H9 (cell line): ENCODE results near the gene DSCAM. TPM values are rescaled to one million over a fixed set of nuclear protein-coding genes. Genes with fewer than 3 reads are reported as not detected.

Source experiments
- DNase-seq: peaks from one replicate; pipeline ENCODE4 v3.0.0-alpha.2; 2017
- H2AFZ ChIP-seq: one replicate; pipeline ENCODE4 v1.6.1; 2013; ENCODE audit warnings: mild to moderate bottlenecking, low read length, control low read depth, moderate library complexity
- H2AK5ac ChIP-seq: 2 replicates; pipeline ENCODE4 v1.6.1; 2013; ENCODE audit warnings: low read length, control low read depth, mixed read lengths; ENCODE audit not compliant: insufficient read length
- H2BK120ac ChIP-seq: one replicate; pipeline ENCODE4 v1.6.1; 2013; ENCODE audit warnings: low read depth, mild to moderate bottlenecking, low read length, control low read depth, inconsistent platforms; ENCODE audit not compliant: poor library complexity, severe bottlenecking
- H2BK12ac ChIP-seq: 2 replicates; pipeline ENCODE4 v1.6.1; 2013; ENCODE audit warnings: low read length, control low read depth, mixed read lengths, low read depth; ENCODE audit not compliant: insufficient read length
- H2BK15ac ChIP-seq: 2 replicates; pipeline ENCODE4 v1.6.1; 2013; ENCODE audit warnings: low read depth, low read length, control low read depth
- H2BK20ac ChIP-seq: one replicate; pipeline ENCODE4 v1.6.1; 2013; ENCODE audit warnings: low read depth, mild to moderate bottlenecking, low read length, control low read depth, inconsistent platforms; ENCODE audit not compliant: poor library complexity, severe bottlenecking
- H2BK5ac ChIP-seq: 2 replicates; pipeline ENCODE4 v1.6.1; 2013; ENCODE audit warnings: low read length, control low read depth, mixed read lengths; ENCODE audit not compliant: insufficient read length
- H3K14ac ChIP-seq: 2 replicates; pipeline ENCODE4 v1.6.1; 2013; ENCODE audit warnings: low read length, control low read depth; ENCODE audit not compliant: insufficient read depth
- H3K18ac ChIP-seq: 2 replicates; pipeline ENCODE4 v1.6.1; 2013; ENCODE audit warnings: low read depth, mild to moderate bottlenecking, mixed read lengths, low read length, control low read depth; ENCODE audit not compliant: insufficient read length
- H3K23ac ChIP-seq: 2 replicates; pipeline ENCODE4 v1.6.1; 2013; ENCODE audit warnings: low read length, control low read depth, mixed read lengths, low read depth; ENCODE audit not compliant: insufficient read length
- H3K23me2 ChIP-seq: 2 replicates; pipeline ENCODE4 v1.6.1; 2013; ENCODE audit warnings: low read depth, mild to moderate bottlenecking, mixed read lengths, low read length, control low read depth; ENCODE audit not compliant: insufficient read length, poor library complexity, severe bottlenecking
- H3K27ac ChIP-seq: 2 replicates; pipeline ENCODE4 v1.5.1; 2013; ENCODE audit warnings: low read length, control low read depth, mixed read lengths, low read depth; ENCODE audit not compliant: insufficient read length
- H3K27me3 ChIP-seq: 2 replicates; pipeline ENCODE4 v1.6.1; 2013; ENCODE audit warnings: low read length, control low read depth, inconsistent platforms; ENCODE audit not compliant: insufficient read depth
- H3K4ac ChIP-seq: 2 replicates; pipeline ENCODE4 v1.6.1; 2013; ENCODE audit warnings: low read depth, mild to moderate bottlenecking, control low read depth, inconsistent platforms, low read length, moderate library complexity
- H3K4me1 ChIP-seq: 2 replicates; pipeline ENCODE4 v1.6.1; 2013; ENCODE audit warnings: low read length, control low read depth, inconsistent platforms; ENCODE audit not compliant: insufficient read depth
- H3K4me2 ChIP-seq: 2 replicates; pipeline ENCODE4 v1.6.1; 2013; ENCODE audit warnings: low read length, control low read depth, mixed read lengths; ENCODE audit not compliant: insufficient read length, insufficient read depth
- H3K56ac ChIP-seq: 2 replicates; pipeline ENCODE4 v1.6.1; 2013; ENCODE audit warnings: low read depth, mild to moderate bottlenecking, mixed read lengths, low read length, control low read depth; ENCODE audit not compliant: insufficient read length
- H3K79me1 ChIP-seq: 2 replicates; pipeline ENCODE4 v1.6.1; 2013; ENCODE audit warnings: low read depth, mild to moderate bottlenecking, moderate library complexity, low read length, control low read depth, inconsistent platforms; ENCODE audit not compliant: insufficient read depth, poor library complexity, severe bottlenecking
- H3K79me2 ChIP-seq: 2 replicates; pipeline ENCODE4 v1.6.1; 2013; ENCODE audit warnings: low read length, control low read depth, inconsistent platforms; ENCODE audit not compliant: insufficient read depth
- H3K9ac ChIP-seq: 2 replicates; pipeline ENCODE4 v1.6.1; 2013; ENCODE audit warnings: low read length, control low read depth, mixed read lengths; ENCODE audit not compliant: insufficient read length; ENCODE audit errors: extremely low read depth
- H3K9me3 ChIP-seq: one replicate; pipeline ENCODE4 v1.6.1; 2013; ENCODE audit warnings: low read depth, low read length, inconsistent platforms; ENCODE audit not compliant: control insufficient read depth
- H3T11ph ChIP-seq: one replicate; pipeline ENCODE4 v1.6.1; 2013; ENCODE audit warnings: mild to moderate bottlenecking, low read length, control low read depth, inconsistent platforms
- H4K20me1 ChIP-seq: one replicate; pipeline ENCODE4 v1.6.1; 2013; ENCODE audit not compliant: control insufficient read depth, insufficient read length, insufficient read depth
- H4K5ac ChIP-seq: 2 replicates; pipeline ENCODE4 v1.6.1; 2013; ENCODE audit warnings: low read depth, mild to moderate bottlenecking, mixed read lengths, low read length, control low read depth; ENCODE audit not compliant: insufficient read length
- H4K8ac ChIP-seq: replicated peaks from 2 replicates; pipeline ENCODE4 v1.6.1; 2013; ENCODE audit warnings: low read length, control low read depth, mixed read lengths, low read depth; ENCODE audit not compliant: insufficient read length
- H4K91ac ChIP-seq: 2 replicates; pipeline ENCODE4 v1.6.1; 2013; ENCODE audit warnings: low read depth, mild to moderate bottlenecking, moderate library complexity, mixed read lengths, low read length, control low read depth; ENCODE audit not compliant: insufficient read length
- H3K27ac Mint-ChIP-seq, 3 experiments: 2 replicates in 2 of 3; 3 replicates in 1 of 3; pipeline ENCODE4 v1.8.0; 2020 to 2021; ENCODE audit warnings: mixed read lengths in 3 of 3, mild to moderate bottlenecking in 1 of 3, moderate library complexity in 1 of 3
- H3K27me3 Mint-ChIP-seq: 2 replicates; pipeline ENCODE4 v1.8.0; 2021; ENCODE audit warnings: low read depth, mild to moderate bottlenecking, moderate library complexity, mixed read lengths
- H3K36me3 Mint-ChIP-seq, 3 experiments: 2 replicates in 2 of 3; 3 replicates in 1 of 3; pipeline ENCODE4 v1.8.0; 2020 to 2021; ENCODE audit warnings: low read depth in 3 of 3, mixed read lengths in 3 of 3; ENCODE audit not compliant: insufficient read depth in 1 of 3
- H3K4me1 Mint-ChIP-seq, 2 experiments: 2 replicates each; pipeline ENCODE4 v1.8.0; 2020; ENCODE audit warnings: mixed read lengths in 2 of 2
- H3K4me3 Mint-ChIP-seq, 2 experiments: 2 replicates in 1 of 2; 3 replicates in 1 of 2; pipeline ENCODE4 v1.8.0; 2020 to 2021; ENCODE audit warnings: mild to moderate bottlenecking in 2 of 2, mixed read lengths in 2 of 2, moderate library complexity in 1 of 2
- H3K9me3 Mint-ChIP-seq, 2 experiments: 2 replicates in 1 of 2; 3 replicates in 1 of 2; pipeline ENCODE4 v1.8.0; 2020; ENCODE audit warnings: mild to moderate bottlenecking in 2 of 2, mixed read lengths in 2 of 2, moderate library complexity in 1 of 2
- WGBS: extraction: QIAGEN DNeasy Blood & Tissue Kit; methylation state at CpG from one replicate; pipeline ENCODE4 v1.1.7; 2013; ENCODE audit warnings: missing lambda C conversion rate, low lambda C conversion rate, mixed read lengths; ENCODE audit not compliant: insufficient read length; ENCODE audit errors: extremely low coverage; 5-methylcytosine and 5-hydroxymethylcytosine counted together
- total RNA-seq: library from RNA; stranded (reverse); gene quantifications from 2 replicates; pipeline ENCODE4 v1.2.1, GENCODE V29; 2021
- TF ChIP-seq, protein P1 (sequence below): fragments of 200-600 bp; sonication (generic); conservative IDR thresholded peaks from 3 replicates; pipeline ENCODE4 v1.8.0; 2021; ENCODE audit warnings: antibody characterized with exemption, mild to moderate bottlenecking

DSCAM gene
- total RNA-seq, 1 experiment from 2014 or later = 0.17 TPM

DNA sequence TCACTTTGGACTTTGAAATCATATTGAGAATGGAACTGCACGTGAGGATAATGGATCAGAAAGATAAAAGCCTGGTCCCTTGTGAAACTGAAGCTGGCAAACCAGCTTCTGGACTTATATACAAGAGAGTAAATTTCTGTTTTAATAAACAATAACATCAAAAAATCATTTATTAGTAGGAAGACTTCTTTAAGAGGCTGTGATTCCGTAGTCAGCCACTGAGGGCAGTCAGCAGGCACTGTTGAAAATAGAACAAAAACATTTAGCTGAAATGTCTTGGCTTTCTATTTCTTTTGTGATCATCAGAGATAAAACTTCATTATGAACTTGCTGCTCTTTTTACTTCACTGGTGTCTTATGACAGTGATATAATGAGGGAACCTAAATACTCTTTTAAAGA, 490.3 kb downstream of the DSCAM start:
- no peak overlapping the region for H2BK20ac ChIP-seq
- no peak overlapping the region for H2BK5ac ChIP-seq
- H3K23ac ChIP-seq = no peak overlapping the region
- H2AFZ ChIP-seq = no peak overlapping the region
- H4K8ac ChIP-seq = no peak overlapping the region
- Mint-ChIP-seq H3K4me3 (no peak overlapping the region), H3K36me3 (no peaks in the 10 kb centered on the region), H3K27me3 (no peaks in the 10 kb centered on the region), H3K4me1 (no peaks in the 10 kb centered on the region), H3K9me3 (no peaks in the 10 kb centered on the region), H3K27ac (no peak overlapping the region)
- no CpG with 5 or more reads among the region's 2 CpGs for WGBS
- H3K9ac ChIP-seq = no peak overlapping the region
- H4K5ac ChIP-seq = no peak overlapping the region
- no peak overlapping the region for H2BK12ac ChIP-seq
- no peak overlapping the region for H3K18ac ChIP-seq
- H3K56ac ChIP-seq = no peak overlapping the region
- no peaks in the 10 kb centered on the region for H3K9me3 ChIP-seq
- no peaks in the 10 kb centered on the region for H3K79me2 ChIP-seq
- no peaks in the 10 kb centered on the region for H3K4me1 ChIP-seq
- no peak overlapping the region for H2BK15ac ChIP-seq
- H3K27ac ChIP-seq = no peak overlapping the region
- no peak overlapping the region for H3K14ac ChIP-seq
- DNase-seq = no peak
- H3K4ac ChIP-seq = no peak overlapping the region
- H3K27me3 ChIP-seq = no peaks in the 10 kb centered on the region
- no peak overlapping the region for H2AK5ac ChIP-seq
- H2BK120ac ChIP-seq = no peak overlapping the region
- no peak overlapping the region for H4K91ac ChIP-seq
- H4K20me1 ChIP-seq = no peaks in the 10 kb centered on the region
- no peak overlapping the region for H3T11ph ChIP-seq
- no peaks in the 10 kb centered on the region for H3K79me1 ChIP-seq
- H3K4me2 ChIP-seq = no peak overlapping the region
- H3K23me2 ChIP-seq = no peaks in the 10 kb centered on the region
- TF ChIP-seq, protein P1, sequence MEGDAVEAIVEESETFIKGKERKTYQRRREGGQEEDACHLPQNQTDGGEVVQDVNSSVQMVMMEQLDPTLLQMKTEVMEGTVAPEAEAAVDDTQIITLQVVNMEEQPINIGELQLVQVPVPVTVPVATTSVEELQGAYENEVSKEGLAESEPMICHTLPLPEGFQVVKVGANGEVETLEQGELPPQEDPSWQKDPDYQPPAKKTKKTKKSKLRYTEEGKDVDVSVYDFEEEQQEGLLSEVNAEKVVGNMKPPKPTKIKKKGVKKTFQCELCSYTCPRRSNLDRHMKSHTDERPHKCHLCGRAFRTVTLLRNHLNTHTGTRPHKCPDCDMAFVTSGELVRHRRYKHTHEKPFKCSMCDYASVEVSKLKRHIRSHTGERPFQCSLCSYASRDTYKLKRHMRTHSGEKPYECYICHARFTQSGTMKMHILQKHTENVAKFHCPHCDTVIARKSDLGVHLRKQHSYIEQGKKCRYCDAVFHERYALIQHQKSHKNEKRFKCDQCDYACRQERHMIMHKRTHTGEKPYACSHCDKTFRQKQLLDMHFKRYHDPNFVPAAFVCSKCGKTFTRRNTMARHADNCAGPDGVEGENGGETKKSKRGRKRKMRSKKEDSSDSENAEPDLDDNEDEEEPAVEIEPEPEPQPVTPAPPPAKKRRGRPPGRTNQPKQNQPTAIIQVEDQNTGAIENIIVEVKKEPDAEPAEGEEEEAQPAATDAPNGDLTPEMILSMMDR = peak; percentile 45
